Stimulated activated CD8-positive, alpha-beta memory T cell treated with anti-CD3 and anti-CD28 coated beads, Interleukin-7, amount 100 ng/mL, for 48 hours (primary cell): ENCODE results near the gene RAB35.

Experiments
- DNase-seq, 2 donors: peaks; one replicate each; pipeline ENCODE4 v3.0.0-alpha.2; 2020; ENCODE audit warnings: low read depth in 1 of 2; ENCODE audit errors: extremely low read depth in 1 of 2

RAB35 gene

DNA sequence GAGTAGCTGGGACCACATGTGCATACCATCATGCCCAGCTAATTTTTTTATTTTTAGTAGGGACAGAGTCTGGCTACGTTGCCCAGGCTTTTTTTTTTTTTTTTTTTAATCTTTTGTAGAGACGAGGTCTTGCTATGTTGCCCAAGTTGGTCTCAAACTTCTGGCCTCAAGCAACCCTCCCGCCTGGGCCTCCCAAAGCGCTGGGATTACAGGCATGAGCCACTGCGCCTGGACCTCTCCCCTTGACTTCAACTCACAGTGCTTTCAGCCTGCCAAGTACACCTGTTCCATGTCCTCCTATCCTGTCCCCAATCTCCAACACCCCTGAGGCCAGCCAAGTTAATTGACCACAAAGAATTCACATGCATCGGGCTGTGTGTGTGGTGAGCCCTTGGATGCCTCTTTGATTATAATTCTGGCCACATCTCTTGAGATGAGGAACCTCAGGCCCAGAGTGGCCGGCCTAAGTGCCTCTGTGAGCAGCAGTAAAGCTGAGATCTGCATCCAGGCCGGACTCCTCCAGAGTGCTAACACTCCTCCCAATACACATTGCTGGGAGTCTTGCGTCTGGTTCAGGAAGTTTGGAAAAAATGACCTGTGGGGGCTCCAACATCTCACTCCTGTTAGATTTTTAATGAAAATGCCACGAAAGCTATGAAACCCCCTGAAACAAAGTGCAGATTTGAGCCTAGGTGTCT is 6.8 kb downstream of the RAB35 start:
- no peak for DNase-seq

- DNase-seq = no peak
Observed at GRCh38 chr12:120106151-120106550, 10.4 kb downstream of the RAB35 start.

DNA sequence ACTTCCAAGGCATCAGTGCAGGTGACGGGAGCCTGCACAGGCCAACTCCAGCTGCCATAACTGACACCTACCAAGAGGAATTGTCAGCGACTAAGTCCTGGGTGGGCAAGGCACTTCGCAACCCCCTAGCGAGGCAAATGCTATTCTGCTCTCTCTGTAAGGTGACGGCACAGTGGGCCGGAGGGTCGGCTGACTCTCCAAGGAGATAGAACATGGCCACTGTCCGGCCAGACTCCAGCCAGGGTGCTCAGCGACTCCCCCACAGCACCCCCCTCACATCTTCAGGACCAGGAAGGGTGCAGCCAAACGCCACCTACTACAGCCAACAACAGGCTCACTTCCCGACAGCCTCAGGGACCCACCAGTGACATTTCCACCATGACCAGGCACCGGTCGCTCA is 13.2 kb downstream of the RAB35 start:
- no peak for DNase-seq

- DNase-seq = no peak
Observed at GRCh38 chr12:120103044-120103338, 13.6 kb downstream of the RAB35 start.

DNA sequence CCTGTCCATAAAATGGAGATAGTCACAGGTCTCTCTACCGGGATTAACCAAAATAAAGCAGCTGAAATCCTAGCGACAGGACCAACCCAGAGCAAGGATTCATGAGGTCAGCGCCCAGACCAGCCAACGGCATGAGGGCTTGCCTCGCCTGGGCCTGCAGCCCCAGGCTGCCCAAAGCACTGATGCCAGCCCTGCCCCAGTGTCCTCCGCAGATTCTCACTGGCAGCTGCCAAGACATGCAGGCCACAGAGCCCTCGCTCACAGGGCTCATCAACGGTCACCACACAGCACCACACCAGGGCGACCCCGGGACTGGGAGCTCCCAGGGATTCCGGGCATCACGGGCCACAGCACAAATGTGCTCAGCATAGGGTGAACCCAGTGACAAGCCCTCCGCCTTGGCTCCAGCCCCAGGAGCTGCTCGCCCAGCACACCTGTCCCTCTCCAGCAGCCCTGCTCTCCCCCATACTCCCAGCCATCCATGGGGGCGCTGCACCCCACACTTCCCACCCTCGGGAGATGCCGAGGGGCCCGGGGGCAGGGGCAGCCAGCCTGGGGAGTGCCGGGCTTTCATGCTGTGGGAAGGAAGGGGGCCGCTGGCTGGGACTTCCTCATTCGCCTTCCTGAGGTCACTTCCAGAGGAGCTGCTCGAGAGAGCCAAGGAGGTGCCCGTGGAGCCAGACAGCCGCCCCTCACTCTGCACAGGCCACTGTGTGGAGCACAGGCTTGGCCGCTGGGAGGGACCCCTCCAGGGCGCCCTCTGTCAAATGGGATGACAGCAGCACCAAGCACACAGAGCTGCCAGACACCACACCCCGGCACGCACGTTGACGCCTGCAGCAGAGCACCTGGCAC is 14.1 kb downstream of the RAB35 start:
- no peak for DNase-seq

DNA sequence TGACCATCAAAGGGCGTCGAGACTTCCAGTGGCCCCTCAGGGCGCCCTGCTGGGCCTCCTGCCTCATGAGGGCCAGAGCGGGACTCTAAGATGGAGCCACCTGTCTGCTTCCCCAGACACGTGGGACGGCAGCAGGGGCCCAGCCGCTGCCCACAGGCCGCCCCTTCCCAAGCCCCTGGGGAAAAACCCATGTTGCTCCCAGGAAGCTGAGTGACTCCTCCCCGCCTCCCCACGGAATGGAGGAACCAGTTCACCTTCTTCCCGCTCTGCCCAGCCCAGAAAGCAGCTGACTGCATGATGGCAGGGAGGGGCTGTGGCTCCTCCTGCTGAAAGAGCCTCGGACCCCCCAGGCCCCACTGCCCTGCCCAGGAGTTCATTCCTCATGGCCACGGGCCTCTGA is 14.9 kb downstream of the RAB35 start:
- DNase-seq = no peak

DNA sequence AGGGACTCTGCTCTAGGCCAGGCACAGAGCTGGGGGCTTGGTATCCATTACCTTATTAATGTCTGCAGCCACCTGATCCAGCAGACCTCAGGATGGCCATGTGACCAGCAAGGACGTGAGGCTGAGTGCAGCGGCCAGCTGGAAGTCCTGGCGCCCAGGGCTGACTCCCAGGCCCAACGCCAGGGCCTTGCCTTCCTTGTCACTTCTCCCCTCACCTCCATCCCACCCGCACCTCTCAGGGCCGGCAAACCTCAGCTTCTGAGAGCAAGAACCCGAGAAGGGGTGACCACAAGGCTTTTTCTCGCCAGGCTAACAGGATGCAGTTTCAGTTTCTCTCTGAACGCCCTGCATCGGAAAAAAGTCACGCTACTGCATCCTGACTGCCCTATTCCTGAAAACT is 15.4 kb downstream of the RAB35 start:
- no peak for DNase-seq

GRCh38 chr12:120100630-120101029 is 15.9 kb downstream of the RAB35 start:
- DNase-seq = no peak

GRCh38 chr12:120099738-120100137 is 16.8 kb downstream of the RAB35 start:
- DNase-seq = no peak

- no peak for DNase-seq
Observed at GRCh38 chr12:120098756-120099470, 17.6 kb downstream of the RAB35 start.

DNA sequence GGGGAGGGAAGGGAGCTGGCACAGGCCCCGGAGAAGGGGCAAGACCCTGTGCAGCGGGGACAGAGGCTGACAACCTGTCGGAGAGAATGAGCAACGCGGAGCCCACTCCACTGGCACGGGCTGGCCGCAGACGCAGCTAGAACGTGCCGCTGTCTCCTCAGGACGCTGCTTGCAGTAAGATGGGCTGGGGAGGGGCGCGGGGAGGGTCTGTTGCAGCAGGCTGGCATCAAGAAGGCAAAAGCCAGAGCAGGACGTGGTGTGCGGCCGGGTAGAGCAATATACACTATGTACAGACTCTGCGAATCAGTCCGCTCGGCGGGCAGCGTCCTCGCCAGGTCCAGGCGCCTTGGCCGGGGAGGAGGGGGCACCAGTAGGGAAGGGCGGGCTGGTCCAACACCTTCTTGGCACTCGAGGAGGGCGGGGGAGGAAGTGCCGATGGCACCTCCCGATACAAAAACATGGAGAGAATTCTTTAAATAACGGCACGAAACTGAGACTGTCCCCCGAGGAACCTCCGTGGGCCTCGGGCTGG is 19.8 kb downstream of the RAB35 start:
- DNase-seq = no peak

GRCh38 chr12:120095736-120096135 is 20.8 kb downstream of the RAB35 start:
- DNase-seq = no peak

DNA sequence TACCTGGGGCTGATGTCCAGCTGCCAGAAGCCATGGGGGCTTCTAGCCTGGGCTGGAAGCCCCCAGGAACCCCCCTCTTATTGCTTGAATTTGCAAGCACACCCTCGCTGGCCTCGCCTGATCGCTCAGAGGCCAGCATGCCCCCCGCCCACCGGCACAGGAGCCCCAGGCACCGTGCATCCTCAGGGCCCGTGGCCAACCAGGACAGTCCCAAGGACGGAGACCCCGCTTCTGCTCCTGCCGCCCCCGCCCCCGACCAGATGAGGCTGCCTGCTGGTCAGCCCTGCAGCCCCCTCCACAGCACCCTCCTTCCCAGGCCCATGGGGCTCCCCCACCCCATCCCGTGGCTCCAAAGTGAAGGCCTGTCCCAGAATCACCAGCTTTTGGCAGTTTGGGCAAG is 21.2 kb downstream of the RAB35 start:
- DNase-seq = no peak

- no peak for DNase-seq
Observed at GRCh38 chr12:120094485-120094884, 22.1 kb downstream of the RAB35 start.

DNA sequence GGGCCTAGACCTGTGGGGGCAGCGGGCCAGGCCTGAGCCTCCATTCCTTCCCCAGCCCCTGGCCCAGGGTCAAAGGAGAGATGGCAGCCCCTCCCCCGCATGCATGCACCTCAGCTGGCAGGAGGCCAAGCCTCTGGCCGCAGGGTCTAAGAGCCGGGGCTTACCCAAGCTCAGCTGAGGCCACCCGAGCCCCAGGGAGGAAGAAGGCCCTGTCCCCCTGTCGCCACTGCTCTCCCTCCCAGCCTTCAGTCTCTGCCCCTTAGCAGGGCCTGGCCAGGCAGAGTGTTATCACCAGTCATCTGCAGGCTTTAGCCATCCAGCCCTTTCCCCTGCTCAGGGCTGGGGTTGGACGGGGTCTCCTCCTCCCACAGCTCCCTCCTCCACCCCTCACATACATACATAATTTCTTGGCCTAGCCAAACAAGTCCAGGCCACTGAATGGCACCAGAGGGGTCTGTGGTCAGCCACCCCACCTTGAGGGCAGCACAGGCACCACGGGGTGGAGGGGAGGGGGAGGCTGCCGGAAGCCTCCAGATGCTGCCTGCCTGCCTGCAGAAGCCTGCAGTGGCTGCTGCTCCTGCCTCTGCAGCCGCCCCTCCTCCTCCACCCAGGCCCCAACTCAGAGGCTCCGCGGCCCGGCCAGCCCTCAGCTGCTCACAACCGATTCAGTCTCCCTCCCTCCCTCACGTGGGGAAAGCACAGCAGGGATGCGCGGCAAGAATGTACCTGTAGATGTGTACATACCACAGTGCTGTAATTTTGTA is 22.8 kb downstream of the RAB35 start:
- DNase-seq = no peak

- no peak for DNase-seq
Observed at GRCh38 chr12:120093336-120093591, 23.3 kb downstream of the RAB35 start.

DNA sequence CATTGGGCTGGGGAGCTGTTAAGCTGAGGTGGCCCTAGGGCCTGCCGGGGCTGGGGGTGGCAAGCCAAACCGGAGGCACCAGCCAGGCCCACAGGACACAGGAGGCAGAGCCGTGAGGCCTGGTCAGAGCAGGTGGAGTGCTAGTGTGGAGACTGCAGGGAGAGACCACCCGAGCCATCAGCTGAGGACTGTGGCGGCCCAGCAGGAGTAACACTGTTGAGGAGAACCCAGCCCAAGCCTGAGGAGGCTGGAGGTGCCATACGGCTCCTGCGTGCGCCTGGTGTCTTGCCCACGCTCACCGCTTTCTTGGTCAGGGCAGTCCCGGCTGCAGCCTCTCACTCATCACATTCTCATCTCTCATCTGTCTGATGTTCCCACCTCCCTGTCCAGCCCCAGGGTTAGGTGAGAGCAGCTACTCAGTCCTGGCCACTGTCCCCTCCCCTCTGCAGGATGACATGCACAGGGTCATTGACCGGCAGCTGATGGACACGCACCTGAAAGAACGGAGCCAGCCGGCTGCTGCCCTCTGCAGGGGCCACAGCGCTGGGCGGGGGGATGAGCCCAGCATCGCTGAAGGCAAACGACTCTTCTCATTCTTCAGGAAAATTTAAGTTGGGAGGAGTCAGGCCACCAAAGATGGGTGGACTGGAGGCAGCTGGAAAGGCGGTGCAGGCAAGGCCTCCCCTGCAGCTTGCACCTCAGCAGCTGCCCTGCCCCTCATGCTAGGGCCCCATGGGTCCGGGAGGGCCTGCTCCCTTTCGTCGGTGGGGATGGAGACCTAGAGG is 23.8 kb downstream of the RAB35 start:
- no peak for DNase-seq

GRCh38 chr12:120091371-120092090 is 25.0 kb downstream of the RAB35 start:
- DNase-seq = no peak

DNA sequence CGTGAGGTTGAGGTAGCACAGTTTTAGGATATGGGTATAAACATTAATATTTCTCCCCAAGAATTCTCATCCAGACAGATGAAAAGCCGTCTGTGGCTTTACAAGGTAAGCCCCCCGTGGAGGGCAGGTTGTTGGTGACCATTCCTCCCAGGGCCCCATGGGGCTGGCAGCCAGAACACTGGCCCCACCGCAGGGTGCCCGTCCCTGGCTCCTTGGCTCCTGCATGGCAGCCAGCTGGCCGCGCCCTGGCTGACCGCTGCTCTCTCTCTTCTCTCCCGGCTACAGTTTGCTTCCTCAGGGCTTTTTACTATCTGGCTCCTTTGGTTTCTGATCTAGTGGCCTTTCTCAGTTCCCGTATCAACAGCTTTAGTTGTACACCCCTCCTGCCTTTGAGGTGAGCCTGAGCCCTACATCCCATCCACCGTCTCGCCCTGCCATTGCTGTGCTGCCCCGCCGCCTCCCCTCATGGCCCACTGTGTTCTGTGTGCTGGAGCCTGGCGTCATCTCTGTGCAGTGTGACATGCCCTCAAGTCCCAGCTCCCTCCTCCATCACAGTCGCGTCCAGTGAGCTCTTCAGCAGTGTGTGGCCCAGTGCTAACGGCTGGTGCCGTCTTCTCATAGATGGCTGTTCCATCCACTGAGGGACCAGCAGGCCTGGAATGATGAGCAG is 25.8 kb downstream of the RAB35 start:
- DNase-seq = no peak
